SH-SY5Y (cell line): ENCODE data around the gene RAB25.

ENCODE experiments used
- GATA2 ChIP-seq: IDR thresholded peaks from 2 replicates; pipeline ENCODE4 v1.6.1; 2011; ENCODE audit warnings: mild to moderate bottlenecking, low read depth, low read length
- GATA3 ChIP-seq: IDR thresholded peaks from 2 replicates; pipeline ENCODE4 v1.6.1; 2011; ENCODE audit warnings: low read depth, mild to moderate bottlenecking, low read length, moderate library complexity

RAB25 gene

DNA sequence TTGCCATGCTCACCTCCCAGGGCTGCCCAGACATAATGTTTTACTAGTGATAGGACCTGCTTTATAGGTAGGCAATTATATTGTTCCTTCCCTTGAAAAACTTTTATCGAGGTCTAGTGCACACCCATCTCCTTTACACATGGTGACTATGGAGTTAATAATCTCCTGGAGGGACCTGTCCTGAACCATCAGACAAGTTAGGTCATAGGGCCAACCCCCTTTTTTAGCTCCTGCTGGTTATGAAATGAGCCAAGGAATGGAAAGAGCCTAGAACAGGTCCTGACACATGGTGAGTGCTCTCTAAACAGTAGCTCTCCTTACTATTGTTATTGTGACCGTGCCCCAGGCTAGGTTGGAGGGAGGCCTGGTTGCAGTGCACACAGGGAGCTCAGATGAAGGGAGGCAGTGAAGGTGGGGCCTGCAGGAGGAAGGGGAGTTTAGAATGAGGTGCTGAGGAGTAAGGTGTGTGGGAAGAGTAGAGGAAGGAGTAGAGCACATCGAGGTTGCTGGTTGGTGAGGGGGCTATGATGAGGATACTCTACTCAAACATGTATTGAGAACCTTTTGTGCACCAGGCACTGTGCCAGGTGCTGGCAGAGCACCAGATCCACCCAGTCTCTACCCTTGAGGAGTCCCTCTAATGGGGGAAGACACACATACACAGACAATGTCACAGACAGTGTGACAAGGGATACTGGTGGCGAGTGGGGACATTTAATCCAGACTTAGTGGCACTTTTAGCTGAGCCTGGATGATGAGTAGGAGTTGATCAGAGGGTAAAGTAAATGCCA lies 39.4 kb downstream of the RAB25 start:
- TF ChIP-seq GATA3 (no peak), GATA2 (no peak)

DNA sequence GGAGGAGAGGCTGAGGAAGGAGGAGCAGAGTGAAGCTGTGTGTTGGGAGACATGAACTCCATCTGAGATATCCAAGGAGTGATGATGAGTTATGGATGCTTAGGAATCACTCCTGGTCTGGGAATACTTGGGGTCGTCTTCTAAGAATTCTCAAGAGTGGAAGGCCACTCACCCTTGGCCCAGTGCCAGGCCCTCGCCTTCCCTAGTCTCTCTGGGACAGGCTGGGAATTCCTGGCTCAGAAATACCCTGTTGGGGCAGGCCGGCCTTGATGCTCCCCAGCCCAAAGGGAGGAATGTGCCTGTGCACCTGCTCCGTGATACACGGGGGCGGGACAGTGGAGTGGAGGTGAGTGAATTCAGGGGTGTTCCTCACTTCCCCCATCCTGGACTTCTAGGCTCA lies 40.9 kb downstream of the RAB25 start:
- TF ChIP-seq GATA3 = no peak
- no peak for TF ChIP-seq GATA2

DNA sequence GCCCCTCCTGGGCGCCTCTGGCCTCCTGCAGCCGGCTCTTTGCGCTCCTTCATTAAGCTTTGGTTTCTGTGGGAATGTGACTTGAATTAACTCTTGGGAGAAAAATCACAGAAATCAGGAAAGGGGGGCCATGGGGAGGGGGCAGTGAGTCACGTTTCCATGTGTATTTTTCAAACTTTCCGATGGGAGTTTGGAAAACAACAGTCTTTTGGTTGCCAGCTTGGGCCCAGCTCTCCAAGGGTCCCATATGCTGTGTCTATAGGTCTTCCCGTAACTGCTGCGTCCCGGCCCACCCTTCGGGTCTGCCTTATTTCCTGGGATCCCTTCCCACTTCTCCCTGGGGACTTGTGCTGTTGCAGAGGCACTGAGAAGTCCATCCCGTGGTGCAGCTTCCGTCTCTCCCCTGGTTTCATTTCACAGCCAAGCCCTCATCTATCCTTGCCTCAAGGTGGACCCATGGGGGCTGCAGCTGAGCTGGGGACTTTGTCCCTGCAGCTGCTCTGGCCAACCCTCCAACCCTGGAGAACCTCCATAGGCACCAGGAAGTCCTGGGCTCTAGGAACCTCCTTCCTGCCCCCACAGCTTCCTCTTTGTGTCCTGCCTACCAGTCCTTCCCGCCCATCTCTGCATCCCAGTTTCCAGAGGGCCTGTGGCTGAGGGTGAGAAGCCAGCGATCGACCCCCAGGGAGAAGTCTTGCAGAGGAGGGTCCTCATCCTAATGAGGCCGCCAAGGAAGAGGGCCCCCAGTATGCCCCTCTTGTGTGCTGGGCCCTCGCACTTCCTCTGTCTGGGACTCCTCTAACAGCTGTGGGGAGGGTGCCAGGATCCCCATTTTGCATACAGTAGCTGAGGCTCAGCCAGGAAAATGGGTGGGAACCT lies 41.9 kb downstream of the RAB25 start:
- TF ChIP-seq GATA3 (no peak), GATA2 (no peak)

DNA sequence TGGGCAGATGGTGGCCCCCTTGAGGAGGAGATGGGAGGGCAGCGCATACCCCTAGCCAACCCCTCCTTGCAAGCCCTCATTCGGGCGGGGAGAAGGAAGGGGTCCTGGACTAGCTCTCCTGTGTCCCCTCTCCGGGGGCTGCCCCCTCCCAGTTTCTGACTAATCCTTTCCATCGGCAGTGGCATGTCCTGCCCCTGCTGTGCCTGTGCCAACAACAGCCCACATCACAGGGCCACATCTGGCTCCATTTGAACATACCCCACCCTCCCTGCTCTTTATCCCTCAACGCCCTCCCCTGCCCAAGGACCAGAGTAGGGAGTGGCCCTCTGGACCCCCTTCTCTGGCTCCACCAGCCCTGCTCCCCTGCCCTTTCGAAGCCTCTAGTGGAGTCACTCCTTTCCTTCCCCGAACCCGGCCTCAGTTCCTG lies 42.6 kb downstream of the RAB25 start:
- TF ChIP-seq GATA2 = no peak
- TF ChIP-seq GATA3 = no peak

DNA sequence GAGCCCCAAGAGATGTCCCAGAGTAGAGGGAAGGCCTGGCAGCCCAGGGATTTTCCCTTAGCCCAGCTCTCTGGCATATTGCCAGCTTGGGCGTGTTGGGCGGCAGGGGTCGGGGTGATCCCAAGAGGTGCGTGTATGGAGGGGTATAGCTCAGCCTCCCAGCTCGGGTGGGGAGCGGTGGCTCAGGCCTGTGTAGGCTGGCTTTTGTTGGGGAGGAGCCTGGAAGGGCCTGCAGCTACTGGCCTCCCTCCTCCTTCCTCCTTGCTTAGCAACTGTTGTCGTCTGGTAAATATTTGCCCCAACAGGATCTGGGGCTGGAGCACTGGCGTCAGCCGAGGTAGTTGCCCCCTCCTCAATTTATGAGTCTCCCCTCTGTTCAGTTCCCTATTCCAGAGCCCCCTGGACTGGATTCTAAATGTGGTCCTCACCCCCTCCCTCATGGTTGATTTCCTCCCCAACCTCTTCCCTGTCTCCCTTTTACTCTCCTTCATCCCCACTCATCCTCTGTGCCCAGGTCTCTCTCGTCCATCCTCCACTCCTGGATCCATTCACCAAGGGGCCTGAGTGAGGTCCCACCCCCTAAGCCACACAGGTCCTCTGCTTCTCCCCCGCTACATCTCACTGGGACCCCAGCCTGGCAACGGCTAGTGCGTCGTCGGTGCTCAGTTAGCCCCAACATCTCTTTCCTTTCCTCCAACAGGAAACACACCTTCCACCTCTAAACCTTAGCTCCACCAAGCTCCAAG lies 43.3 kb downstream of the RAB25 start:
- TF ChIP-seq GATA2 (no peak), GATA3 (no peak)

- TF ChIP-seq GATA3 (no peak), GATA2 (no peak)
These were observed 44.2 kb downstream of the RAB25 start for GRCh38 chr1:156104861-156105832.

DNA sequence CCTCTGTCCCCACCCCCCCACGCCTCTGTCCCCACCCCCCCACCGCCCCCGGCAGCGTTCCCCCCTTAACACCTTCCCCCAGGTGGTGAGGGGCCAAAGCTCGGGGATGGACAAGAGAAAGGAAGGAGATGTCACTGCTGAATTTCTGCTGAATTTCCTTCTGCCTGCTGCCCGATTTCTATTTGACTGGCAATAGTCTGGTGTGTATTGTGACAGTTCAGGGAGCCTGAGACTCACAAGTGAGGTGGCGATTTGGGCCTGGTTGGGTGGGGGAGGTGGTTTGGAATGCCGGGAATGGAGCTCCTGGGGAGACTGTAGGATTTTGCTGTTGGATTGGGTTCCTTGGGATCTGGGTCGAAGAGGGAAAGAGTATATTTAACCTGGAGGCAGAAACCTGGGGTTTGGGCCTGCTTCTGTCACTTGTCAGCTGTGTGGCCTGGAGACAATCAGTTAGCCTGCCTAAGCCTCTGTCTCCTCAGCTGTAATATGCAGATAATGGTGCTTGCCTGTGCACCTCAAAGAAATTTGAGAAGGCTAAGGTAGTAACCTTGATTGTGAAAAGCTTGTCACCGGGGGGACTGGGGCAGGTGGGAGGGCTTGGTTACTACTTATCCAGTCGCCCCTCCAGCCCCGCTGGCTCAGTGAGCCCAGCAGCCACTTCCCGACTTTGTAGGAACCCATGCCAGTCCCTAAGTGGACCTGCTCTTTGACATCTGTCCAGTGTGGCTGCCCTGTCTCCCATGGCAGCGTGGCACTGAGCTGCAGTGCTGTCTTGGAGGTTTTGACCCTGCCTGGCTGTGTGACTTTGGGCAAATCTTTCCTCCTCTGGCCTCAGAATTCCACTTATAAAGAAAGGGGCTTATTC lies 45.9 kb downstream of the RAB25 start:
- no peak; the same call in 1 of the 2 replicates for TF ChIP-seq GATA2
- TF ChIP-seq GATA3 = no peak

DNA sequence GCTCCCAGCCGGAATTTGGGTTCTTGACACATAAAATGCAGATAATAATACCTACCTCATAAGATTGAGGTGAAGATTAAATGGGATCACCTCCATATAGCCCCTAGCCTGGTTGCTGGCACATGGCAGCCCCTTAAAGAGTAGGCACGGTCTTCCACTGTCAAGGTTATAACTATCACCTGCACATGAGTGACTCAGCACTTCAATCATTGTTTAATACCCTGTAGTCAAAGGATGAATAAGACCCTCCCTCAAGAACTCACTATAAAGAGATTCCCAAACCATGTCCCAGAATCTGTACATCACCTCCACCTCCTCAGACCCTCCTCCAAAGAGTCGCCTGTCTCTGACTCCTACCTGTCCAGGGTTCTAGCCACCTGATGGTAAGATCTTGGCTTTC lies 47.1 kb downstream of the RAB25 start:
- TF ChIP-seq GATA2 (no peak), GATA3 (no peak)

DNA sequence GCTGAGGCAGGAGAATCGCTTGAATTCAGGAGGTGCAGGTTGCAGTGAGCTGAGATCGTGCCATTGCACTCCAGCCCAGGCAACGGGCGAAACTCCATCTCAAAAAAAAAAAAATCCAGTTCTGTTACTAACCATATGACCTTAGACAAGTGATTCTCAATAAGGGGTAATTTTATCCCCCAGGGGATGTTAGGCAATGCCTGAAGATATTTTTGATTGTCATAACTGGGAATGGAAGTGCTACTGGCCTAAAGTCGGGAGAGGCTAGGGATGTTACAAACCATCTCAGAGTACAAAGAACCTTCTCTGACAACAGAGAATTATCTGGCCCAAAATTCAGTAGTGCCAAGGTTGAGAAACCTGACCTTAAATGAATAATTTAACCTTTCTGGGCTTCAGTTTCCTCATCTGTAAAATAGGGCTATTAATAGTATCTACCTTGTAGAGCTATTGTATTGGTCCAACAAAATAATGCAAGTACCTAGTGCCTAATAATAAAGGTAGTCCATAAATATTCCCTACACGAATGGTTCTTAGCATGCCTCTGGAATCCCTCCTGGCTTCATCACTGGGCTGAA lies 47.8 kb downstream of the RAB25 start:
- no peak for TF ChIP-seq GATA2
- TF ChIP-seq GATA3 = no peak

DNA sequence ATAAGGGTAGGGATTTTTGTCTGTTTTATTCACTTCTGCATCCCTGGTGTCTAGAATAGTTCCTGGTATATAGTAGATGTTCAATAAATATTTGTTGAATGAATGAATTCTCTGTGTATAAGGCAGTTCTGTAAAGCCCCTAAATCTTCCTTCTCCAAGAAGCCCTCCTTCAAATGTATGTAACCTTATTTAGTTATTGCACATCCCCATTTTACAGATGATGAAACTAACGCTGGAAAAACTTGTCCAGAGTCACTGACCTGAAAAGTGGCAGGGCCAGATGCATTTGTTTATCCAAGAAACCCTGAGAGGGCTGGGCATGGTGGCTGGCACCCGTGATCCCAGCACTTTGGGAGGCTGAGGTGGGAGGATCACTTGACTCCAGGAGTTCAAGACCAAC lies 49.3 kb downstream of the RAB25 start:
- no peak for TF ChIP-seq GATA3
- TF ChIP-seq GATA2 = no peak

DNA sequence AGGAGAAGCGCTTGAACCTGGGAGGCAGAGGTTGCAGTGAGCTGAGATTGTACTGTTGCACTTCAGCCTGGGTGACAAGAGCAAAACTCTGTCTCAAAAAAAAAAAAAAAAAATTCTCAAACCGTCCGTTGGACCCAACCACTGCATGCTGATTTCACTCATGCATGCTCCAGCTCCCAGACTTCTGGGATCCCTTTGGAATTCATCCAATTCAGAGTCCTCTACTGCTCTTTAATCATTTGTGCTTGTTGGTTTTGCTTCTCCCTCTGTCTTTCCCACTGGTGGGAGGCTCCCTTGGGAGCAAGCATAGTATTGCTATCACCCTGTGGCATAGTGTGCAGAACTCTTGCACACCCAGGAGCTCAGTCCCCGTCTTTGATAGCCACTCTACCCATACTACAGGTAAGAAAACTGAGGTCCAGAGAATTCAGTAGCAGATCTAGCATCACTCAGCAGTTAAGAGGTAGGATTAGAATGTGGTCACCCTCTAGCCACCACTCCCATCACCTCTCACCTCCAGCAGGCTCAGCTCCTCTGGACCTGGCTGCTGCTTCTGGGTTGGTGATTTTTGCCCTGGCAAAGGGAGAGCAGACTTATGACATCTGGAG lies 50.5 kb downstream of the RAB25 start:
- no peak for TF ChIP-seq GATA3
- TF ChIP-seq GATA2 = no peak
